Mucosa of descending colon (tissue), 3 donors: ENCODE data around the gene KLHDC4. TPM values are rescaled to one million over a fixed set of nuclear protein-coding genes. Genes with fewer than 3 reads are reported as not detected.
A peak's percentile ranks its signal among the peaks of the same experiment; 100 is the strongest.

Experiments
- ATAC-seq: fragments of 200-7000 bp; cut with Tn5 transposase; one replicate; pipeline ENCODE4 v1.9.1; 2020; ENCODE audit warnings: mild to moderate bottlenecking, moderate library complexity
- DNase-seq, 3 donors: peaks; one replicate each; pipeline ENCODE4 v3.0.0-alpha.2; 2020
- H3K36me3 ChIP-seq: fragments of 200-600 bp; one replicate; pipeline ENCODE4 v1.8.0; 2021; ENCODE audit warnings: low read depth, mild to moderate bottlenecking
- H3K4me1 ChIP-seq: fragments of 200-600 bp; one replicate; pipeline ENCODE4 v1.8.0; 2021; ENCODE audit warnings: low read depth, mild to moderate bottlenecking
- H3K4me3 ChIP-seq: fragments of 200-600 bp; one replicate; pipeline ENCODE4 v1.8.0; 2021; ENCODE audit warnings: mild to moderate bottlenecking
- H3K9me3 ChIP-seq: fragments of 200-600 bp; one replicate; pipeline ENCODE4 v1.8.0; 2021; ENCODE audit warnings: mild to moderate bottlenecking
- intact Hi-C, 2 donors: fragments of 100-400 bp; cut with DNase I in 1 of 2; cut with micrococcal nuclease in 1 of 2; formaldehyde crosslinking; loops; one replicate each; pipeline versions ENCODE4 v1.11.0 to v1.11.1; 2022; cut with DNase I, micrococcal nuclease
- total RNA-seq, 3 donors: library from RNA; stranded (reverse); fragmentation: NEBNext Ultra II Directional in 2 of 3; extraction: Animal tissue kit (Norgen Biotek cat#: 25700) in 2 of 3; gene quantifications; one replicate each; pipeline versions ENCODE4 v1.2.1 to v1.2.4, GENCODE V29; 2021 to 2023
- TF ChIP-seq, protein P1 (sequence below): fragments of 200-600 bp; IDR thresholded peaks from one replicate; pipeline ENCODE4 v1.8.0; 2022; ENCODE audit warnings: antibody characterized with exemption, mild to moderate bottlenecking
- donor health status: DM: no; HTN: no; CAD: no; lungs with moderate emphysema.
- donor health status: DM: no; HTN: no; CAD: no.
- donor health status: DM: no; HTN: yes; CAD: no.

KLHDC4 gene
- total RNA-seq, 3 donors from 2014 or later: 41.6 to 67.7 (median 46.4) TPM

DNA sequence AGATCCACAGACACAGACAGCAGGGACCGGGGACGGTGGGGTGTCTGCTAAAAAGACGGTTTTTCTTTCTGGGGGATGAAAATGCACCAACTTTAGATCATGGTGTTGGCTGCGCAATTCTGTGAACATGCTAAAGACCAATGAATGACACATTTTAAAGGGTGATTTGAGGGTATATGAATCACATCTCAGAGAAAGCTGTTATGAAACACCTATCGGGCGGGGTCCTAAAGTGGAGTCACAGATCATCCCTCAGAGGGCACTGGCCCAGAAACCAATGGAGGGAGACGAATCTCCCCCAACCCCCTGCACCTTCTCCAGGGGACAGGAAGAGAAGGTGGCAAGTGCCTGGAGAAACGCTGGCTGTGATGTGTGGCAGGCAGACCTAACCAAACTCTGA is 26.0 kb downstream of the KLHDC4 start:
- TF ChIP-seq, protein P1, sequence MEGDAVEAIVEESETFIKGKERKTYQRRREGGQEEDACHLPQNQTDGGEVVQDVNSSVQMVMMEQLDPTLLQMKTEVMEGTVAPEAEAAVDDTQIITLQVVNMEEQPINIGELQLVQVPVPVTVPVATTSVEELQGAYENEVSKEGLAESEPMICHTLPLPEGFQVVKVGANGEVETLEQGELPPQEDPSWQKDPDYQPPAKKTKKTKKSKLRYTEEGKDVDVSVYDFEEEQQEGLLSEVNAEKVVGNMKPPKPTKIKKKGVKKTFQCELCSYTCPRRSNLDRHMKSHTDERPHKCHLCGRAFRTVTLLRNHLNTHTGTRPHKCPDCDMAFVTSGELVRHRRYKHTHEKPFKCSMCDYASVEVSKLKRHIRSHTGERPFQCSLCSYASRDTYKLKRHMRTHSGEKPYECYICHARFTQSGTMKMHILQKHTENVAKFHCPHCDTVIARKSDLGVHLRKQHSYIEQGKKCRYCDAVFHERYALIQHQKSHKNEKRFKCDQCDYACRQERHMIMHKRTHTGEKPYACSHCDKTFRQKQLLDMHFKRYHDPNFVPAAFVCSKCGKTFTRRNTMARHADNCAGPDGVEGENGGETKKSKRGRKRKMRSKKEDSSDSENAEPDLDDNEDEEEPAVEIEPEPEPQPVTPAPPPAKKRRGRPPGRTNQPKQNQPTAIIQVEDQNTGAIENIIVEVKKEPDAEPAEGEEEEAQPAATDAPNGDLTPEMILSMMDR: no peak
- DNase-seq (no peak), ATAC-seq (no peak)
- H3K9me3 ChIP-seq: no peaks in the 10 kb centered on the region
- no peaks in the 10 kb centered on the region for H3K36me3 ChIP-seq
- intact Hi-C loops: no loop called here
- no peaks in the 10 kb centered on the region for H3K4me1 ChIP-seq
- H3K4me3 ChIP-seq: no peak overlapping the region

DNA sequence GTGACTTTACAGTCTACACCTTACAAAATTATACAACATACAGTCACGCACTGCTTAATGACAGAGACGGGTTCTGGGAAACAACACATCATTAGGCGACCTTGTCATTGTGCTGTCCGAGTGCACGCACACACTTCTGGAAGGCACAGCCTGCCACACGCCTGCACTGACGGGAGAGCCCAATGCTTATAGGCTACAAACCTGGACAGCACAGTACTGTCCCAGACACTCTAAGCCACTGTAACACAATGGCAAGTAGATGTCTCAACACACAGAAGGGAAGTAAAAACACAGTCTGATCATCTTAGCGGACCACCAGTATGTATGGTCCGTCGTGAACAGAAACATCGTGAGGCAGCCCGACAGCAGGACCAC is 29.8 kb downstream of the KLHDC4 start:
- Histone ChIP-seq H3K4me1 (no peaks in the 10 kb centered on the region), H3K9me3 (no peaks in the 10 kb centered on the region), H3K36me3 (no peaks in the 10 kb centered on the region), H3K4me3 (no peak overlapping the region)
- intact Hi-C loops: no loop called here
- ATAC-seq (no peak), DNase-seq (no peak)
- TF ChIP-seq, protein P1: no peak

DNA sequence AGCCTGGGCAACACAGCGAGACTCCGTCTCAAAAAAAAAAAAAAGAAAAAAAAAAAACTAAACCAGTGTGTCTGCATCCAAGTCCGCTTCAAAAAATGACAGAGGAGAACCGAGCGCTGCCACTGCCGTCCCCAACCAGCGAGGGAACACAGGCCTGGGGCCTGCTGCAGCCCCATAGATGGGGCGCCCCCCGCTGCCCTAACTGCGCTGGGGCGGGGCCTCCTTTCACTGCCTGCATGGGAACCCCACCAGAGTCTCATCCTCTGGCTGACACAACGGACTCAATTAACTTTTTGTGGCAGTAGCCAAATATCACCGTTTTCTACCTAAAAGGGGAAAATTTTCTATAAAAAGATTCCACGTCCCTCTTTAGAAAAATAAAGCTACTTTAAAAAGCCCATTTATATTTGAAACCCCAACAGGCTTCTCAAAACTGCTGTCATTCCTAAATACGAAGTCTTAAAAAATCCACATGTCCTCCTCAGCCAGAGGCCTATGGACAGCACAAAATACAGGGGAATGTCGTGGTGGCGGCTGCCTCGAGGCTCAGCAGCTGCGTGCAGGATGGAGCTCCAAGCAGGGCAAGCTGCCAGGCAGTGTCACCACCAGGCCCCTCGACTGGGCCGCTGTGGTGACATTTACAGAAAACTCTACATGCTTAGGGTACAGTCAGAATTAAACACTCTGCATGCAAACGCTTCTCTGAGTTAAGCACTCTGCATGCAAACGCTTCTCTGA is 30.3 kb downstream of the KLHDC4 start:
- ATAC-seq: no peak

DNA sequence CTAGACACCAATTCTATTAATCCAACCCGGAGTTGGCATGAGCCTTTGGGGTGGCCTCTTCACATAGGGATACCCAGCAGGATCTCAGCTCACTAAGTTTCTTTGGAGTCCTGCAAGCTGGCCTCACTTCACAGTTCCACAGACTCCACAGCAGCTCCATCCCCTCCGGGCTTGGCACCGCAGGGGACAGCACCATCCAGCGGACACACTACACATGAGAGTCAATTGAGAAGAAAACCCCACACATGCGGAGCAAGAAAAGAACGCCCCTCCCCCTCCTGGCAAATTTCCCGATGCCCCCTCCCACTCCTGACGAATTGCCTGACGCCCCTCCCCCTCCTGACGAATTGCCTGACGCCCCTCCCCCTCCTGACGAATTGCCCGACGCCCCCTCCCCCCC is 31.1 kb downstream of the KLHDC4 start:
- DNase-seq (no peak), ATAC-seq (no peak)
- H3K9me3 ChIP-seq: no peaks in the 10 kb centered on the region
- TF ChIP-seq, protein P1: no peak
- no peaks in the 10 kb centered on the region for H3K36me3 ChIP-seq
- H3K4me3 ChIP-seq: no peak overlapping the region
- intact Hi-C loops: no loop called here
- no peaks in the 10 kb centered on the region for H3K4me1 ChIP-seq

More for the DNA sequence above, 30.3 kb downstream of the KLHDC4 start:
- Histone ChIP-seq H3K9me3 (no peaks in the 10 kb centered on the region), H3K4me1 (no peaks in the 10 kb centered on the region), H3K36me3 (no peaks in the 10 kb centered on the region), H3K4me3 (no peak overlapping the region)
- no peak for DNase-seq
- intact Hi-C loops: no loop called here
- TF ChIP-seq, protein P1: no peak

DNA sequence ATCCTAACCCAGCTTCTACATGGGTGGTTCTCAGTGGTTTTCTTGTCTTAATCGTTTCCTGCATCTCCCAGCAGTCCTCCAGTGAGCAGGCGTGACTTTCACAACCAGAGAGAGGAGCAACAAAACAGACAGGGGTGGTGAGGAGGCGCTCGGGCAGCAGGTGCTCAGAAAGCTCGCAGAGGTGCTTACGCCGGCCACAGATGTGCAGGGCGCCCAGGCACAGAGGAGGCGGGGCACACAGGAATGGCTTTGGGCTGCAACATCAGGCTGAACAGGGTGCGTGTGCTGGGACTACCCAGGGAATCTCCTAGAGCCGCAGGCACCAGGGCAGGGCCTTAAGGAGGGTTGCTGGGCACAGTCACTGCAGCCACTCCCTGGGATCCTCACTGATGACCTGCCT is 32.6 kb downstream of the KLHDC4 start:
- ATAC-seq: peak; percentile 61

More for the DNA sequence above, 32.6 kb downstream of the KLHDC4 start:
- TF ChIP-seq, protein P1: no peak
- Histone ChIP-seq H3K36me3 (no peaks in the 10 kb centered on the region), H3K4me3 (no peak overlapping the region), H3K9me3 (no peaks in the 10 kb centered on the region), H3K4me1 (no peaks in the 10 kb centered on the region)
- DNase-seq: no peak
- intact Hi-C loops: no loop called here
